Measurements from ENCODE around the gene SLC30A10. TPM values are rescaled to one million over a fixed set of nuclear protein-coding genes. Genes with fewer than 3 reads are reported as not detected.

Gene SLC30A10
- polyA plus RNA-seq, 1 experiment, result not detected

Small RNA genes lying within 50 kb of the gene (small RNA-seq; reads per million reads assigned to genes)
- not detected for gene RF00012 (ENCODE audit: insufficient read length, low read depth)

Other genes starting within 250 kb of the SLC30A10 start
- gene EPRS1, start 117.9 kb upstream of the SLC30A10 start, polyA plus RNA-seq (2011; rRNA removed), result 129 and 146 TPM in 2 replicates
- gene BPNT1, start 161.2 kb upstream of the SLC30A10 start, polyA plus RNA-seq (2011; rRNA removed), result 46.6 and 54.1 TPM in 2 replicates
- 33.8 and 34.6 TPM in 2 replicates for gene IARS2, start 165.6 kb upstream of the SLC30A10 start, polyA plus RNA-seq (2011; rRNA removed)